Activated T-helper 1 cell treated with Interleukin-2 at 50 U/mL for 16 hours (primary cell): ENCODE results near the gene NPC2.

Experiments used
- DNase-seq: peaks from one replicate; pipeline ENCODE4 v3.0.0-alpha.2; 2020; ENCODE audit warnings: low read depth

NPC2 gene

DNA sequence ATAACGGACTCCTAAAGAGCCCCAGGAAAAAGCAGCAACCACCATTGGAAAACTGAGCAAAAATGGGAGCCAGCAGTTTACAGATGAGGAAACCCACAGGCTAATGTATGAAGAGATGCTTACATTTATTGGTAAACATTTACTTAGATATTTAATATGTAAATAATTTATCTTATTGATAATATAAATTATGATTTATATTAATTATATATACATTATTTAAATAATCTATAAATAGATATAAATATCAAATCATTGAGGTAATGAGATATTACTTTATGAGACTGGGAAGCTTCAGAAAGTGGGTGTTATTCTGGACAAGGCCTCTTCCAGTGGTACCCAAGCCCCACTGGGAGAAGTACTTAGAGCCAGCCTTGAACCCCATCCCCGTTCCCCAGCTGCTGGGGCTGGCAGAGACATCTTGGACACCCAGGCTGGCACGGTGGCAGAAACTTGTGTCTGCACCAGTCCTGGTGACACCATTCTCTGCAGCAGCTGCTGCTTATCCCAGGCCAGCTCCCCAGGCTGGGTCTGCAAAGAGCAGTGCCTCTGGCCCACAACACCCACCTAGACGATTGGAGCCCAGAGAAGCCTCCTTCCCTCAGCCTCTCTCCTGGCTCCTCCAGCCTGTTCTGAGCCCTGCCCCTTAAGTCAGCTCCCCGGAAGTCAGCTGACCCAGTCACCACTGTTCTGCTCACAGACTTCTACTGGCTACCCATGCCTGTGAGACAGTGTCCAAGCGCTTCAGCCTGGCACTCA is 26.4 kb upstream of the NPC2 start:
- no peak for DNase-seq

DNA sequence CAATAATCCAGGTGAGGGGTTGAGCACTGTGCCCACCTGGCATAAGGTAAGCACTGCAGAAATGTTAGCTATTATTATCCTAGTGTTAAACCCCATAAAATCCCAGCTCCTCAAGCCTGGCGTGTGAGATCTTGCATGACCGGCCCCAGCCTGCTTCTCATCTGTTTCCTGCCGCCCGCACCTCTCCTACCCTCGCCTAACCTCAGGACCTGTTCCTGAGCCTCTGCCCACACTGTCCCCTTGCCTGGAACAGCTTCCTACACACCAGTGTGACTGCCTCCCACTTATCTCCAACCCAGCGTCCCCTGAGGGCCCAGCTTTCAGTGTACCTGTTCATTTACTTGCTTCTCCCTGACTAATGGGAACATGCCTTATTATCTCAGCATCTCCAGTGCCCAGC is 25.1 kb upstream of the NPC2 start:
- no peak for DNase-seq

DNA sequence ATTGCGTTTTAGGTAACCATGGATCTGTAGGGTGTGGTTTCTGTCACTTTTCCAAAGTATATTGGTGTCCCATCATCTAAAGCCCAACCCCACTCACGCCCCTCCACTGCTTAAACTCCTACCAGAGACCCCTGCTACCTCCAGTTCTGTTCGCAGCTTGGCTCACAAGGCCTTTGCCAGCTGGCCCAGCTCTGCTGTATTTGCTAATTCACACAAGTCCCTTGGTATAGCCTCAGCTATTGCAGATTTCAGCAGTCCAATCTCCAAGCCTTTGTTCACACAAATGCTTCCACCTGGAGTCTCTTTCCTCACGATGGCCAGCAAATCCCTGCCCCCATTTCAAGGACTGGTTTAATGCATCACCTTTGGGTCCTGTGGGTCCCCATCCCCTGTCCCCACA is 24.6 kb upstream of the NPC2 start:
- DNase-seq = no peak

DNA sequence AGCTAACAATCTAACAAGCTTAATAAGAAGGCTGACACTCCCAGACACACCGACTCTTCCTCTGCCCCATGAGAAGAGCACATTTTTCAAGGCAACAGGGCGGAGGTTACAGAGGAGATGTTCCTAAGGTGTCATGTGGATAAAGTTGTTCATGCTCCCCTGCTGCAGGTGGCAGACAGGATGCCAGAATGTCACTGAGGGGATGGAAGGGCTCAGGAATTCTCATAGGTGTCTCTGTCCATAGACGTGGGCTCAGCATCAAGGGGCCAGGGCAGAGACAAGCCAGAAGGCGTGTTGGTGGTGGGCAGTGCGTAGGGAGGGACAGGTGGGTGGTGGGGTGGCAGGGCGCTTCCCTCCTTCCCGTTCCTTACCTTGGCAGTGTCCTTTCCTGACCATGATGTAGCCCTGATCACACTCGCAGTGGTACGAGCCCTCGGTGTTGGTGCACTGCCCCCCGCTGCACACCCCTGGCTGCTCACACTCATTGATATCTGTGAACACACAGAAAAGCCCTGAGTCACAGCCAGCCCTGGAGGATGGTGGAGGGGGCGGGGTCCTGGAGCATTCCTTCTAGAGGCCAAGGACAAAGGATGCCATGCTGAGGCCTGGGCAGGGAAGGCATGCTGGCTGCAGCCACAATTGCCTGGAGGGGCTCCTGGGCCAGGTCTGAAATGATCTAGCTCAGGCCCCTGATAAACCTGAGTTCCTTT is 23.5 kb upstream of the NPC2 start:
- DNase-seq = no peak

DNA sequence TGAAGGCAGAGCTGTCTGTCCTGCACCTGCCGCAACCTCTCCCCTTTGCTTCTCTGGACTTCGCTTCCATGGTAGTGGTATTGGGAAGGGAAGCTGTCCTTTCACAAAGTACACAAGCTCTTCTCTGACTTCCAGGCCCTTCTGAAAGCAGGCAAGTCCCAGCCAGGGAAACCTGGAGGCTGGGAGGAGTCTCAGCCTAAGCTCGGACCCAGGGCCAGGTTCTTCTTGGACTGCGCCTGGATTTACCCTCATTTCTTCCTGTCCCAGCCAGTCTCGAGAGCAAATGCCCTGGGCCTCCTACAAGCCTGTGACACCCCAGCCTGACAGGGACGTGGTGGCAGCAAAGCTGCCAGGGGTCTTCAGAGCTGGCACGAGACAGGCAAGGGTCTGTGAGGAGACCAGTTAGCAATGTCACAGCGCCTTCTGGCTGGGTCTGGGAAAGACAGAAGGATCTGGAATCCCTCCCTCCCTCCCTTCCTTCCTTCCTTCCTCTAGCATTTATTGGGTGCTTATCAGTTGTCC is 22.8 kb upstream of the NPC2 start:
- no peak for DNase-seq

DNA sequence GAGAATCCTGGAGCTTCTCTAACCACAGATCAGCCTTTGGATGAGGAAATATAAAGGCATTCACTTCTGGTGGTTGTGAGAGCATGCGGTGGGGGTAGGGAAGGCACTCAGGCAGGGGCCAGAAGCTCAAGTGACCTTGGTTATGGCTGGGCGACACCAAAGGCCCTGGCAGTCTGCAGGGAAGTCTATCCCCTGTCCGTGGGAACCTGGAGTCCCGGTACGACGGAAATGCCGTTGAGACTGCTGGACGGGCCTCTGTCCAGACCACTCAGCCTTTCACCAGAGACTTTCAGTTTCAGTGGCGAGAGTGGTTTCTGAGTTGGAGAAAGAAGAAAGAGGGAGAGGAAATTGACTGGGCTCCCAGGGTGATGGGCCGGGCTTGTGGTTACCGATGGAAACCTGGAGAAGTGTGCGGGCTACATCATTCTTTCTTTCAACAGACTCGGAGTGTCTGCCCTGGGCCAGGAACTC is 21.4 kb upstream of the NPC2 start:
- DNase-seq = no peak

DNA sequence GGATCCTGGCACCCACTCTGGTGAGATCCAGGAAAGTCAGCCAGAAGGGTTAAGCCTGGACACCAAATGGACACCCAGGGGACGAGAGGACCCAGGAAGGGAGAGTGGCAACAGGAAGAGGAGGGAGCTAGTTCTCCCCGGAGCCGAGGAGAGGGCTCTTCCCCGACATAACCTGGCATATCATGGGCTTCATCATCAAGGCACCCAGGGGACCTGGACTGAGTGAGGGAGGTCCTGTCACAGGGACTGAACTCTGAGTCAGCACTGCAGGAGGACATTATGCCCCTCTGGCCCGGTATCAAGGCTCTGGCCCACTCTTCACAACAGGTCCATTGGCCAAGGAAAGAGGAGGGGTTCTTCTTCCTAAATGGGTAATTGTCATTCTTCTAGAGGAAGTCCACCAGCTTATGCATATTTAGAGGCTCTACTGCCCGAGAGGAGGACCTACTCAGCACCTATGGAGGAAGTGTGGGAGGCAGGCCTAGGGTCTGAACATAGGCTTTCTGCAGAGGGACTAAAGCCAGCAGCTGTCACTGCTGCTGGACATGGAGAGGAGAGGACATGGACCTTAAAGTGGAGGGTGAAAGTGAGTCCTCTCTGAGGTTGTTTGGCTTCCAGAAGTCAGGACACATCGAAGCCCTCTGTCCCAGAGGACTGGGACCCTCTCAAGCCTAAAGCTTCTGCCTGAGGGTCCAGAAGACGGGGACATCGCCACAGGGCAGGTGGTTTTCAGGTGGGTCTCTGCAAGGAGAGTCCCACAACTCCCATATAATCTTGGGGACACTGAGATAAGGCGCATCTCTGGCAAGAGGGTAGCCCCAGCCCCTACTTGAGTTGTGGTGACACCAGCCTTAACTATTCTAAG is 19.1 kb upstream of the NPC2 start:
- DNase-seq = no peak

DNA sequence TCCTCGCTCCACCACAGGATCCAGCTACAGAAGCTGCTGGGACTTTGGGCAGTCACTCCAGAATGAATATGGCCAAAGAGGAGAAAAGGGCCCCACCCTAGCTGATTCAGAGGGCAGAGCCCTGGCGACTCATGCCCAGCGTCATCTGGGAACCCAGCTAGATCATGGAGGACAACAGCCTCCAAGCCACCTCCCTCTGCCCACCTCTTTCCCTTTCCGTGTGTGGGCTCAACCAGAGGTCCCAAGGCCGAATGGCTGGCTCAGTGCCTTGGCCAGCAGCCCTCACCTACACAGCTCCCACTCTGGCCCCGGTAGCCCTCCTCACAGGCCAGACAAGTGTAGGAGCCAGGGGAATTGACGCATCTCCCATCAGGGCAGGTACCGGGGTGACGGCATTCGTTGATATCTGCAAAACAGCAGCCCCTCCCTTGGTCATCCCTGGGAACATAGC is 17.9 kb upstream of the NPC2 start:
- DNase-seq = no peak

DNA sequence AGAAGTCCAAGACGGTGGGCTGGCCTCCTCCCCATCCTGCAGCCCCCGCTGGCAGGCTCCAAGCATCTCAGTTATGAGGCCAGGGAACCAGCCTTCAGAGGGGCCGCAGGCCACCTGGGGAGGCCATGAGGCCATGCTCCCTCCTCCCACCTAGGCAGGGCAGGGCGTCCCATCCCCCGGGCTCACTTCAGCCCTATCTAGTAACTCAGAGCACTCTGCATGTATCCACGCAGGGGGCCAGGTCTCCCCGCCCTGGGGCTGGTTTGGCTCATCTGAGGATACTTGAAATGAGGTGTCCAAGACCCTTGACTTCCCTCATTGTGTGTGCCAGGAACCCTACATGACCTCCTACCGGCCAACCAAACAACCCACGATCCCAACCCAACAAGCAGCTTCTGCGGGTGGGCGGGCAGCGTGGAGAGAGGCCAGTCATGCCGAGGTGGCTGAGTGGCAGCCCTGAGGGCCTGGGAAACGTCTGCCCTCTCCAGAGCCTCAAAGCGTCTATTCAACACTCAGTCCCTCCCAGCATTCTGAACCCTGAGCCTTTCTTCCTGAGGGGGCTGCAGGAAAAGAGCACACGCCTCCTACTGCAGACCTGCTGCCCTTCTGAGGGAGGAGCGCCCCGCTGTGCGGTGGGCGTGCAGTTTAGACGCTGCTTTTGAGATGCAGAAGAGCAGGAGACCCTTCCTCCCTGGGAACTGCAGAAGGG is 17.3 kb upstream of the NPC2 start:
- DNase-seq = no peak

DNA sequence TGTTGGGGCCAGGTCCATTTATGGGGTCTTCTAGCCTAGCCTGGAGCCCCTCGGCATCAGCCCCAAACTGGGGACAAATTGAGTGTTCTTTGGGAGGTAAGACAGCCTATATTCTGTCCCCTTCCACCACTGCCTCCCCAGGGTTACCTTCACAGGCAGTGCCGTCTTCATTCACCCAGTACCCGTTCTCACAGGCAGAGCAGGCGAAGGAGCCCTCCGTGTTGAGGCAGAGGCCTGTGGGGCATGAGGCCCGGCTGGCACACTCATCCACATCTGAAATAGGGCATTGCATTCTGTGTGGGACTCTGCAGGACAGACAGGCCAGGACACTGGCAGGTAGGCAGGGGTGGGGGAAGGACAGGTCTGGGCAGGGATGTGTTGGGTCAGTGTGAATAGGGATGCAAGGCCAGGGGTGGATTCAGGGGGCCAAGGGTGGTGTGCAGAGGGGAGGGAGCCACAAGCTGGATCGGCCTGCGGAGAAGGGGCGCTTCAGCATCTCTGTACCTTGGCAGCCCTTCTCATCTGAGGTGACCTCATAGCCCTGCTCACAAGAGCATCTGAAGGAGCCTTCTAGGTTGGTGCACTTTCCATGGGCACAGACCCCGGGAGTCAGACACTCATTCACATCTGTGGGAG is 16.6 kb upstream of the NPC2 start:
- DNase-seq = no peak

DNA sequence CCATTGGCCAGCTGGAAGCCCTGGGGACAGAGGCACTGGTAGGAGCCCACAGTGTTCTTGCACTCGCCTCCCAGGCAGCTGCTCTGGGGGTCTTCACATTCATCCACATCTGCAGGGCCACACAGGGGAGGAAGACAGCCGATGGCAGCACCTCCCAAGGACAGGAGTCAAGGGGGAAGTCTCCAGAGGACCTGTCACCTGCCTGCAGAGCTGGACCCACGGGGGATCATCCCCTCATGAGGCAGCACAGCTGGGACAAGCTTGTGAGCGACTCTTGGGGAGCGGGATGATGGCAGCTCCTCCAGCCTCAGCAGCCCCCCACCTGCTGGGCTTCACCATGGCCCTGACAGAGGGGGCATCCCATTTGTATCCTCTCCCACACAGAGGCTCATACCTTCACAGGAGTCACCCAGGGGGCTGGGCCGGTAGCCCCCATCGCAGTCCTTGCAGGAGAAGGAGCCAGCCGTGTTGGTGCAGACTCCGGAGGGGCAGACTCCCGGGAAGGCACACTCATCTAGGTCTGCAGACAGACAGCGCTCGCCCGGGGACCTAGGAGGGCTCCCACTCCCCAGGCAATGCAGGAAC is 15.8 kb upstream of the NPC2 start:
- no peak for DNase-seq

DNA sequence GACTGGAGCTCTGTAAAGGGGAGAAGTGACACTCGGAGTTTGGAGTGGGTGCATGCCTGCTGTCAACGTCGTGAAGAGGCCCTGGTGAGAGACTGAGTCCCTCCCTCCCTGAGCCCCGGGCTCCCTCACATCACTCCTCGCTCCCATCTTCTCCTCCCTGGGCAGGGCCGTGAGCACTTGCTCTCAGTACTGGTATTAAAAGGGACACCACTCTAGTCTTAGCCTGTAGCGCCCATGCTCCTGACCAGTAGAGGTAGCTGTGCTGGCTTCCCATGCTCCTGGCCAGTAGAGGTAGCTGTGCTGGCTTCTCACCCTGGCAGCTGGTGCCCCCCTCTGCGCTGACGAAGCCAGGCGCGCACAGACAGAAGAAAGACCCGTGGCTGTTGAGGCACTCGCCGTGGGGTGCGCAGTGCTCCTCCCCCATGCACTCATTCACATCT is 15.2 kb upstream of the NPC2 start:
- DNase-seq = no peak

DNA sequence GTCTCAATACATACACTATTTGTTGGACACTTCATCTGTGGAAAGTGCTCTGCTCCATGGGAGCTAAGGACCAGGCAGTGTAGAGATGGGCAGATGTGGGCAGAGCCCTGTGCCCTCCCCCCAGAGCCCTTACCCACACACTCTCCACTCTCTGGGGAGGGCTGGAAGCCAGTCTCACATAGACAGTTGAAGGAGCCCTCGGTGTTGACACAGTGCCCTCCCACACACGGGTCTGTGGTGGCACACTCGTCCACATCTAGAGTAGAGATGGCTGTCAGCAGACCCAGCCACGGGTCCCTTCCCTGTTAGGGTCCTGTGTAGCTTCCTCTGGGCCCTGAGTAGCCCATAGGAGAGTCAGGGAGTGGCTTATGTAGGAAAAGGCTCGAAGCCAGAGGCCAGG is 14.7 kb upstream of the NPC2 start:
- no peak for DNase-seq

DNA sequence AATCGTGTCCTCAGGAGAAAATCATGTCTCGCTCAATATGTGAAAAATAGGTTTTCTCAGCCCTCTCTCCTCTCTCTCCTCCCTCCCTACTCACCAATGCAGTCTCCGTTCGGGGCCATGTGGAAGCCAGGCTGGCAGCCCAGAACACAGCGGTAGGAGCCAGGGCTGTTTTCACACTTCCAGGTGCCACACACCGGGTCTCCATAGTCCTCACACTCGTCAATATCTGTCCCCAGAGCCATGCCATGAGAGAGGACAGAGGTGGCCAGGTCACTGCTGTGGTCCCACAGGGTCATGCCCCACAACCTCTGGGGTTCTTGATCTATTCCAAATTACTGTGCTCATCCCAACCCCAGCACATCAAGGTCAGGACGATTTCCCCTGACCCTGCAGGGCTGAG is 14.0 kb upstream of the NPC2 start:
- no peak for DNase-seq

DNA sequence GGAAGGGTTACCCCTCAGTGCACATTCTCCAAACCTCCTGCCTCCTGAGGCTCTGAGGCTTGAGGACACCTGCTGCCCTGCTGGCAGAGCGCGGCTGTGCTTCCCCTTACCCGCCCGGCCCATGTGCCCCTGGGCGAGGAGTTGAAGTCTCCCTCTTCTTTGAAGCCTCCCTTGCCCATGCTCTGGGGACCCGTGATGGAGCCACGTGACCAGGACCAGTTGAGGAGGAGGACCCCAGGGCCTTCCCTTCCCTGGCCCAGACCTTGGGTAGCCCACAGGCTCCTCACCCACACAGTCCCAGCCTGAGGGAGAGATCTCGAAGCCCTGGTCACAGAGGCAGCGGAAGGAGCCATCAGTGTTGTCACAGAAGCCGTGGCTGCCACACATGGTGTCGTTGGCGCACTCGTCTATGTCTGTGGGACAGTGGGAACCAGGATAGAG is 13.3 kb upstream of the NPC2 start:
- DNase-seq = no peak

DNA sequence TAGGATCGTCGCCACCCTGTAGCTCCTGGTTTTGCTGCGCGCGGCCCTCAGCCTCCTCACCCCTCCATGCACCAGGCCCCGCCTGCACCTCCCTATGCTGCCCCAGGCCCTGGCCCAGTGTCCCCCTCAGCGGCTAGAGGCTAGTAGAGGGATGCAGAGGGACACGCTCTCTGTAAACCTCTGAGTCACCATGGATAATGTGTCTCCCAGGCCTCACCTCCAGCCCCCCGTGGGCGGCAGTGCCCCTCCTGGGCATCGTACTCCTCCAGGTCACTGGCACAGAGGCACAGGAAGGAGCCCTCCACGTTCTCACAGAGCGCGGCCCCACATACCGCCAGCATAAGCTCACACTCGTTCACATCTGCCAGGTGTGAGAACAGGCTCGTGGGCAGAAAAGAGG is 12.7 kb upstream of the NPC2 start:
- no peak for DNase-seq

DNA sequence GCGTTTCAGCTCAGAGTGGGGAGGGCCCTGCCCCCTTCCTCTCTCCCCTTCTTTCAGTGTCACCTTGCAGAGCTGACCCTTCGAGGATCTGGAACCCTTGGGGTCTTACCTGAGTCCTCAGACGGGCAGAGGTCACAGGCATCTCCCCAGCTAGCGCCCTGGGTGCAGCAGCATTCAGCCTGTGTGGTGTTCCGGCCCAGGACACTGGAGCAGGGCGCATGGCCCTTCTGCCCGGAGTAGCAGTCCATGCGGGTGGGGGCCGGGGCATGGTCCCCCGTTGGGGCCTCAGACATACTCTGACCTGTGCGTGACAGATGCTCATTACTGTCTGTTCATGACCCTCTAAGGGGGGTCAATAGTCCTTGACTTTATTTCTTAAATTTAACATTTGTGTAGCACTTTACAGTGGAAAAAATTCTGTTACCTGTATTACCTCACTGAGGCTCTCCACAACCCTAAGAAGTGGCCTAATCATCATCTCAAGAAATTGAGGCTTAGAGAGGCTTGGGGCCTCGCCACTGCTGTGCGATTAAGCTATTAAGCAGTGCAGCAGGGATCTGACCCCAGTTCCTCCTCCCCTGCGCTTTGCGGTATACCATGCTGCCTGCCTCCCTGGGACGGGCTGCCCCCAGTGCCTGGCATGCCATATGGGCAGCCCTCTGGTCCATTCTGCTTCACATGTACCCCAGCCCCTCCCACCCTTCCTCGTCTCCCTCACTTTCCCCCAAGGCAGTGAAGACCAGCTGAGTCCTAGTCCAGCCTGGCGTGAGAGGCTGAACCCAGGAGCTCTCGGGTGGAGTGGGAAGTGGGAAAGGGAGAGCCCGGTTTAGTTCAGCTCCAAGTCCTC is 12.0 kb upstream of the NPC2 start:
- DNase-seq = no peak

DNA sequence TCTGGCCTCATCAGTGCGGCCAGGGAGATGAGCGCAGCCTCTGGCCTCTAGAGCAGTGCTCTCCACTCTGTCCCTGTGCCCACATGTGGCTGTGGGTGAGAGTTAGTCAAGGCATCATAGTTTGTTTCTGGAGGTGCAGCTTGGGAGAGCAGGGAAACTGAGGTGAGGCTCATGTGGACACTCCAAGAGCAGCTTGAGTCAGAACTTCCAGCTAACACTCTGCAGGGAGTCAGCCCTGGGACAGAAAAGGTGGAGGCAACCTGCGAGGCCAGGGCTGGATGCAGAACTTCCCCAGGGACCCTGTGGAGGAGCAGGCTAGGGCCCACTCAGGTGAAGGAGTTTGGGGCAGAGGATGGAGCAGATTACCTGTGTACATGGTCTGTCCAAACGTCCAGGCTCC is 11.3 kb upstream of the NPC2 start:
- no peak for DNase-seq

DNA sequence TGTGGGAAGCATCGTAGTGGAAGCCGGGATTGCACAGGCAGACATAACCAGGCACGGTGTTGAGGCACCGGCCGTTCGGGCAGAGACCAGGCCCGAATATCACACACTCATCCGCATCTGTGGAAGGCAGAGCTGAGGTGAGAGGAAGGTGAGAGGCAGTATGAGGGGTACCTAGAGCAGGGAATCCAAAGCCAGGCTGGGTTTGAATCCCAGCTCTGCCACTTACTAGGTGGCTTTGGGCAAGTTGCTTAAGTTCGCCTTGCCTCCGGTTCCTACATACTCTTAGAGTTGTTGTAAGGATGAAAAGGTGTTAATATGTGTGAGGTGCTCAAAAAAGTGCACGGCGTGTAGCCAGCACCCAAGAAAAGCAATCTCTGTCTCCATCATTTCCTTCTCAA is 10.8 kb upstream of the NPC2 start:
- DNase-seq = no peak
